DND-41 (cell line): Measurements from ENCODE around the gene C2CD4B.

ENCODE experiments used
- EZH2 ChIP-seq: IDR thresholded peaks from 3 replicates; pipeline ENCODE4 v1.6.1; 2012; ENCODE audit warnings: borderline replicate concordance, low read depth, mild to moderate bottlenecking, moderate library complexity, low read length, inconsistent platforms; ENCODE audit not compliant: severe bottlenecking
- TF ChIP-seq, protein P1 (sequence below): IDR thresholded peaks from 2 replicates; pipeline ENCODE4 v1.5.1; 2012; ENCODE audit warnings: borderline replicate concordance, low read length, moderate library complexity, mild to moderate bottlenecking; ENCODE audit not compliant: poor library complexity, severe bottlenecking; ENCODE audit errors: extremely low read depth

DNA sequence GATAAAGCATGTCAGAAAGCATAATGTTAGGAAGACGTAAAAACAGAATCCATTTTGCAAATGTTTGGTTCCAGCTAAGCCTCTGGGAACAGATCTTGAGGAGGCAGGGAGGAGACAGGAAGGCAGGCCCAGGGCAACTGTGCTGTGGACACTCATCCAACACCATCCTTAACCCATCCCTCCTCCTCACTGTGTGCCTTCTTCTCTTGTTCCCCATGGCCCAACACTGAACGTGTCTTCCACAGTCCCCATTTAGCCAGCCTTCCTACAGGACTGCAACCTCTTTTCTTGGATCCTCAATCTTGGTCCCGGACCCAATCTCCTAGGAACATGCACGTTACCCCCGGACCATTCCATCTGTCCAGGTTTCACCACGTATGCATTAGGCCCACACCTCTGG lies 15.4 kb downstream of the C2CD4B start:
- TF ChIP-seq, protein P1, sequence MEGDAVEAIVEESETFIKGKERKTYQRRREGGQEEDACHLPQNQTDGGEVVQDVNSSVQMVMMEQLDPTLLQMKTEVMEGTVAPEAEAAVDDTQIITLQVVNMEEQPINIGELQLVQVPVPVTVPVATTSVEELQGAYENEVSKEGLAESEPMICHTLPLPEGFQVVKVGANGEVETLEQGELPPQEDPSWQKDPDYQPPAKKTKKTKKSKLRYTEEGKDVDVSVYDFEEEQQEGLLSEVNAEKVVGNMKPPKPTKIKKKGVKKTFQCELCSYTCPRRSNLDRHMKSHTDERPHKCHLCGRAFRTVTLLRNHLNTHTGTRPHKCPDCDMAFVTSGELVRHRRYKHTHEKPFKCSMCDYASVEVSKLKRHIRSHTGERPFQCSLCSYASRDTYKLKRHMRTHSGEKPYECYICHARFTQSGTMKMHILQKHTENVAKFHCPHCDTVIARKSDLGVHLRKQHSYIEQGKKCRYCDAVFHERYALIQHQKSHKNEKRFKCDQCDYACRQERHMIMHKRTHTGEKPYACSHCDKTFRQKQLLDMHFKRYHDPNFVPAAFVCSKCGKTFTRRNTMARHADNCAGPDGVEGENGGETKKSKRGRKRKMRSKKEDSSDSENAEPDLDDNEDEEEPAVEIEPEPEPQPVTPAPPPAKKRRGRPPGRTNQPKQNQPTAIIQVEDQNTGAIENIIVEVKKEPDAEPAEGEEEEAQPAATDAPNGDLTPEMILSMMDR: no peak
- TF ChIP-seq EZH2: no peak
